H1 (cell line): Measurements from ENCODE around the gene GTF2H3. TPM values are rescaled to one million over a fixed set of nuclear protein-coding genes. Genes with fewer than 3 reads are reported as not detected.

ENCODE experiments used
- CTCF ChIA-PET: fragments of 300-600 bp; sonication (Branson Sonifier 250); formaldehyde crosslinking; loops from one replicate; lab custom pipeline; 2021; ENCODE audit not compliant: partially characterized antibody; lab: Charles Lee
- POLR2A ChIA-PET: fragments of 300-600 bp; sonication (Branson Sonifier 250); formaldehyde crosslinking; loops from one replicate; lab custom pipeline; 2021; ENCODE audit warnings: inconsistent platforms; ENCODE audit not compliant: partially characterized antibody; lab: Charles Lee
- DNase-seq, 2 experiments: peaks; one replicate each; pipeline versions ENCODE4 v3.0.0 to v3.0.0-alpha.2; 2010 to 2022; ENCODE audit warnings: low spot score in 2 of 2, low read depth in 1 of 2, mixed read lengths in 1 of 2
- FAIRE-seq: peaks from 2 replicates; lab custom pipeline; 2011; peaks lifted over from hg19 to GRCh38; lab: Jason Lieb, UNC
- H2AFZ ChIP-seq: 2 replicates; pipeline ENCODE4 v1.8.1; 2012; ENCODE audit warnings: low read length, inconsistent platforms
- H2AK5ac ChIP-seq: 2 replicates; pipeline ENCODE4 v1.6.1; 2013; ENCODE audit warnings: low read depth, low read length
- H2BK120ac ChIP-seq: replicated peaks from 2 replicates; pipeline ENCODE3; 2013; ENCODE audit warnings: low read depth, low read length, inconsistent platforms
- H2BK12ac ChIP-seq: 2 replicates; pipeline ENCODE4 v1.6.1; 2013; ENCODE audit warnings: low read depth, low read length
- H2BK15ac ChIP-seq: 2 replicates; pipeline ENCODE4 v1.6.1; 2013; ENCODE audit warnings: low read length
- H2BK20ac ChIP-seq: 2 replicates; pipeline ENCODE4 v1.6.1; 2013; ENCODE audit warnings: low read length
- H2BK5ac ChIP-seq: 2 replicates; pipeline ENCODE4 v1.6.1; 2013; ENCODE audit warnings: low read depth, low read length
- H3K14ac ChIP-seq: 2 replicates; pipeline ENCODE4 v1.6.1; 2013; ENCODE audit warnings: inconsistent platforms; ENCODE audit not compliant: insufficient read length
- H3K18ac ChIP-seq: 2 replicates; pipeline ENCODE4 v1.6.1; 2013; ENCODE audit warnings: low read length; ENCODE audit errors: extremely low read depth
- H3K23ac ChIP-seq: 2 replicates; pipeline ENCODE4 v1.6.1; 2013; ENCODE audit warnings: inconsistent platforms; ENCODE audit not compliant: insufficient read length
- H3K23me2 ChIP-seq: 2 replicates; pipeline ENCODE4 v1.6.1; 2013; ENCODE audit warnings: low read depth, low read length
- H3K27ac ChIP-seq: 2 replicates; pipeline ENCODE4 v1.6.1; 2011; ENCODE audit warnings: low read depth, low read length, inconsistent platforms
- H3K27me3 ChIP-seq, 4 experiments: replicated peaks in 1 of 4; 1 replicate in 1 of 4; 2 replicates in 3 of 4; pipeline versions ENCODE4 v1.6.1 to v1.8.1; 2011 to 2013; ENCODE audit warnings: low read length in 3 of 4, mild to moderate bottlenecking in 3 of 4, inconsistent platforms in 2 of 4, mixed read lengths in 2 of 4, moderate library complexity in 1 of 4; ENCODE audit not compliant: control insufficient read depth in 3 of 4, insufficient read depth in 3 of 4; ENCODE audit errors: extremely low read depth in 1 of 4
- H3K36me3 ChIP-seq, 4 experiments: 2 replicates each; pipeline versions ENCODE4 v1.6.1 to v1.8.1; 2011 to 2013; ENCODE audit warnings: mild to moderate bottlenecking in 4 of 4, low read length in 3 of 4, moderate library complexity in 2 of 4, control low read depth in 1 of 4, inconsistent platforms in 1 of 4; ENCODE audit not compliant: insufficient read depth in 4 of 4, control insufficient read depth in 2 of 4
- H3K4ac ChIP-seq: replicated peaks from 2 replicates; pipeline ENCODE3; 2013; ENCODE audit warnings: low read length, low read depth, mixed read lengths, inconsistent platforms; ENCODE audit not compliant: insufficient read length
- H3K4me1 ChIP-seq, 4 experiments: replicated peaks in 1 of 4; 1 replicate in 1 of 4; 2 replicates in 3 of 4; pipeline versions ENCODE4 v1.6.1 to v1.8.1; 2011 to 2013; ENCODE audit warnings: low read length in 3 of 4, inconsistent platforms in 2 of 4, mixed read lengths in 1 of 4; ENCODE audit not compliant: insufficient read depth in 4 of 4, control insufficient read depth in 3 of 4
- H3K4me2 ChIP-seq, 2 experiments: 2 replicates each; pipeline versions ENCODE4 v1.6.1 to v1.8.1; 2011 to 2013; ENCODE audit warnings: low read depth in 2 of 2, low read length in 2 of 2, control low read depth in 1 of 2, inconsistent platforms in 1 of 2, mild to moderate bottlenecking in 1 of 2; ENCODE audit not compliant: insufficient read depth in 1 of 2
- H3K4me3 ChIP-seq, 4 experiments: fragments of 200-600, 300-600 bp in 1 of 4; sonication (generic), shearing (Covaris generic), sonication (Bioruptor Twin) in 1 of 4; 2 replicates each; pipeline versions ENCODE4 v1.5.1 to v1.8.1; 2011 to 2016; ENCODE audit warnings: low read length in 4 of 4, low read depth in 3 of 4, control low read depth in 2 of 4, inconsistent platforms in 2 of 4, mild to moderate bottlenecking in 2 of 4, mixed read lengths in 1 of 4, moderate library complexity in 1 of 4; ENCODE audit not compliant: insufficient read depth in 2 of 4; ENCODE audit errors: extremely low read depth in 1 of 4
- H3K56ac ChIP-seq: replicated peaks from 2 replicates; pipeline ENCODE3; 2013; ENCODE audit warnings: low read depth, mild to moderate bottlenecking, mixed read lengths, low read length, inconsistent platforms; ENCODE audit not compliant: insufficient read length
- H3K79me1 ChIP-seq: 2 replicates; pipeline ENCODE4 v1.6.1; 2013; ENCODE audit warnings: low read depth, low read length, control low read depth
- H3K79me2 ChIP-seq, 2 experiments: 2 replicates each; pipeline versions ENCODE4 v1.6.1 to v1.8.1; 2012 to 2013; ENCODE audit warnings: low read length in 2 of 2, mild to moderate bottlenecking in 2 of 2, inconsistent platforms in 1 of 2; ENCODE audit not compliant: insufficient read depth in 2 of 2, control insufficient read depth in 1 of 2
- H3K9ac ChIP-seq, 4 experiments: replicated peaks in 1 of 4; 1 replicate in 1 of 4; 2 replicates in 3 of 4; pipeline versions ENCODE4 v1.6.1 to v1.8.1; 2011 to 2013; ENCODE audit warnings: low read depth in 3 of 4, low read length in 3 of 4, control low read depth in 2 of 4, mild to moderate bottlenecking in 2 of 4, moderate library complexity in 2 of 4, inconsistent platforms in 1 of 4; ENCODE audit errors: extremely low read depth in 1 of 4
- H3K9me3 ChIP-seq, 2 experiments: 2 replicates each; pipeline versions ENCODE4 v1.6.1 to v1.8.1; 2012 to 2013; ENCODE audit warnings: mild to moderate bottlenecking in 2 of 2, moderate library complexity in 2 of 2, control low read depth in 1 of 2, inconsistent platforms in 1 of 2, low read depth in 1 of 2, low read length in 1 of 2, mixed read lengths in 1 of 2; ENCODE audit not compliant: insufficient read depth in 2 of 2
- H4K20me1 ChIP-seq, 2 experiments: replicated peaks in 1 of 2; 2 replicates each; pipeline versions ENCODE3 to v1.8.1; 2011 to 2013; ENCODE audit warnings: inconsistent platforms in 2 of 2, low read length in 2 of 2, mild to moderate bottlenecking in 1 of 2; ENCODE audit not compliant: insufficient read depth in 2 of 2, control insufficient read depth in 1 of 2
- H4K5ac ChIP-seq: 2 replicates; pipeline ENCODE4 v1.6.1; 2013; ENCODE audit warnings: low read length, low read depth, mixed read lengths, inconsistent platforms; ENCODE audit not compliant: insufficient read length
- H4K8ac ChIP-seq: 2 replicates; pipeline ENCODE4 v1.8.0; 2013; ENCODE audit warnings: mild to moderate bottlenecking, moderate library complexity, low read length, inconsistent platforms; ENCODE audit not compliant: insufficient read depth; ENCODE audit errors: extremely low read depth
- H4K91ac ChIP-seq: replicated peaks from 2 replicates; pipeline ENCODE3; 2013; ENCODE audit warnings: low read length, mixed read lengths, inconsistent platforms; ENCODE audit not compliant: insufficient read length
- BACH1 ChIP-seq: IDR thresholded peaks from 2 replicates; pipeline ENCODE4 v1.6.1; 2012; ENCODE audit warnings: low read length, improper control_type of control experiment
- BRCA1 ChIP-seq: IDR thresholded peaks from 2 replicates; pipeline ENCODE4 v1.6.1; 2012; ENCODE audit warnings: low read depth, low read length, improper control_type of control experiment
- CEBPB ChIP-seq: IDR thresholded peaks from 2 replicates; pipeline ENCODE4 v1.6.1; 2012; ENCODE audit warnings: low read depth, low read length
- EZH2 ChIP-seq: fragments of 200-600 bp; sonication (generic); IDR thresholded peaks from 2 replicates; pipeline ENCODE4 v1.7.1; 2012; ENCODE audit warnings: low read depth, mild to moderate bottlenecking, moderate library complexity, low read length, inconsistent platforms; ENCODE audit not compliant: severe bottlenecking
- JUN ChIP-seq: IDR thresholded peaks from 2 replicates; pipeline ENCODE4 v1.6.1; 2011; ENCODE audit warnings: low read depth, mild to moderate bottlenecking, improper control_type of control experiment, low read length
- KDM4A ChIP-seq: IDR thresholded peaks from one replicate; pipeline ENCODE4 v1.7.1; 2012; ENCODE audit warnings: low read depth, mild to moderate bottlenecking, moderate library complexity, low read length, inconsistent platforms; ENCODE audit not compliant: severe bottlenecking
- POLR2A ChIP-seq, 2 experiments: IDR thresholded peaks; 1 replicate in 1 of 2; 2 replicates in 1 of 2; pipeline ENCODE4 v1.6.1; 2011; ENCODE audit warnings: low read depth in 2 of 2, low read length in 2 of 2, mild to moderate bottlenecking in 2 of 2; ENCODE audit errors: control extremely low read depth in 1 of 2
- RNF2 ChIP-seq: fragments of 200-900, 300-1000 bp; sonication (generic); IDR thresholded peaks from 2 replicates; pipeline ENCODE4 v1.7.1; 2016; ENCODE audit warnings: borderline replicate concordance, low read depth, mild to moderate bottlenecking, antibody characterized with exemption, low read length; ENCODE audit not compliant: poor library complexity, severe bottlenecking; ENCODE audit errors: missing control alignments
- RXRA ChIP-seq: IDR thresholded peaks from 2 replicates; pipeline ENCODE4 v1.6.1; 2011; ENCODE audit warnings: low read depth, mild to moderate bottlenecking, low read length, moderate library complexity; ENCODE audit not compliant: insufficient read depth
- SIX5 ChIP-seq: IDR thresholded peaks from 2 replicates; pipeline ENCODE4 v1.6.1; 2011; ENCODE audit warnings: mild to moderate bottlenecking, low read depth, low read length
- SP2 ChIP-seq: IDR thresholded peaks from 2 replicates; pipeline ENCODE4 v1.6.1; 2012; ENCODE audit warnings: mild to moderate bottlenecking, low read length, inconsistent platforms
- YY1 ChIP-seq: IDR thresholded peaks from 2 replicates; pipeline ENCODE4 v1.6.1; 2011; ENCODE audit warnings: low read depth, mild to moderate bottlenecking, low read length
- WGBS, 2 experiments: shearing (Covaris generic) in 1 of 2; methylation state at CpG; one replicate each; pipeline versions ENCODE4 v1.1.6 to v1.1.7; 2013 to 2015; ENCODE audit warnings: low lambda C conversion rate in 2 of 2, mixed read lengths in 2 of 2, inconsistent platforms in 1 of 2, low coverage in 1 of 2, missing lambda C conversion rate in 1 of 2; ENCODE audit not compliant: insufficient replicate concordance in 2 of 2, insufficient coverage in 1 of 2, insufficient read length in 1 of 2; ENCODE audit errors: extremely low coverage in 1 of 2, missing lambda C conversion rate in 1 of 2; 5-methylcytosine and 5-hydroxymethylcytosine counted together
- polyA plus RNA-seq, 7 experiments: library from polyadenylated mRNA; depleted of rRNA in 3 of 7; stranded (reverse) in 5 of 7; unstranded in 2 of 7; fragments of >200 nt in 5 of 7; fragments of 200-250 nt in 2 of 7; gene quantifications; 1 replicate in 5 of 7; 2 replicates in 1 of 7; 4 replicates in 1 of 7; pipeline versions ENCODE4 v1.2.1 to v1.2.3, GENCODE V29; 2011 to 2013; ENCODE audit warnings: missing spikeins in 2 of 7, mixed read lengths in 2 of 7
- total RNA-seq: library from RNA; stranded (reverse); fragmentation: NEBNext Ultra II Directional; extraction: Animal tissue kit (Norgen Biotek cat#: 25700); gene quantifications from 2 replicates; pipeline ENCODE4 v1.2.1, GENCODE V29; 2021
- TF ChIP-seq, protein P1 (sequence below): IDR thresholded peaks from 2 replicates; pipeline ENCODE4 v1.6.1; 2012; ENCODE audit warnings: inconsistent platforms
- TF ChIP-seq, protein P2 (sequence below): IDR thresholded peaks from 2 replicates; pipeline ENCODE4 v1.6.1; 2012; ENCODE audit warnings: inconsistent platforms

Gene GTF2H3
- total and polyA plus RNA-seq, 2 of the 8 experiments (the other 6 are each of a cell fraction or from before 2014, with no cell fraction given): 21.0 to 32.1 TPM

DNA sequence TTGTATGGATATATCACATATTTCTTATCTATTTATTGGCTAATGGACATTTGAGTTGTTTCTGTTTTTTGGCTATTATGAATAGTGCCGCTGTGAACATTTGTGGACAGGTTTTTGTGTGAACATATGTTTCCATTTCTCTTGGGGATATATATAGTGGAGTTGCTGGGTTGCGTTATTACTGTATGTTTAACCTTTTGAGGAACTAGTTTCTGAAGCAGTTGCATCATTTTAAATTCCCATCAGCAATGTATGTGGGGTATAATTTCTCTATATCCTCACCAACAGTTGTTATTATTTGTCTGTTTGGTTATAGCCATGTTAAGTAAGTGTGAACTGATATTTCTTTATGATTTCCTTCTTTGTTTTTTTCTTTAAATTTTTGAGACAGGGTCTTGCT, 48.0 kb downstream of the GTF2H3 start:
- 81% methylated on average over 2 of the region's 2 CpGs; no CpG with 5 or more reads in 1 of the 2 experiments for WGBS, 2 experiments
- no peak overlapping the region for H4K5ac ChIP-seq
- no peak overlapping the region for H2BK5ac ChIP-seq
- no peak overlapping the region for H3K27ac ChIP-seq
- H3K9ac ChIP-seq: no peak overlapping the region
- FAIRE-seq (no peak), DNase-seq (no peak)
- H3K27me3 ChIP-seq: no peaks in the 10 kb centered on the region
- no peak overlapping the region for H3K14ac ChIP-seq
- no peaks in the 10 kb centered on the region for H3K9me3 ChIP-seq
- no peak overlapping the region for H3K4me2 ChIP-seq
- no peaks in the 10 kb centered on the region for H3K79me1 ChIP-seq
- H3K56ac ChIP-seq: no peak overlapping the region
- no peak overlapping the region for H2BK20ac ChIP-seq
- no peaks in the 10 kb centered on the region for H3K79me2 ChIP-seq
- CTCF ChIA-PET: no interaction called here
- H4K91ac ChIP-seq: no peak overlapping the region
- no peak overlapping the region for H3K23ac ChIP-seq
- H3K18ac ChIP-seq: no peak overlapping the region
- POLR2A ChIA-PET: interaction anchor here (1.3 kb wide), 1 partner anchor 9 kb away, joined by 3 read pairs; no protein-coding TSS in a partner anchor
- no peak overlapping the region for H4K8ac ChIP-seq
- H2AK5ac ChIP-seq: no peak overlapping the region
- no peak overlapping the region for H2AFZ ChIP-seq
- no peak overlapping the region for H3K4ac ChIP-seq
- TF ChIP-seq RXRA (no peak), POLR2A (IDR thresholded peaks at IDR 0.05; ENCODE audit: control extremely low read depth in 1 of 2, low read depth in 2 of 2, low read length in 2 of 2) (no peak), CEBPB (no peak), EZH2 (no peak), SIX5 (no peak), YY1 (no peak), BRCA1 (no peak), BACH1 (no peak), SP2 (no peak), RNF2 (no peak), KDM4A (no peak), JUN (no peak)
- TF ChIP-seq, protein P1, sequence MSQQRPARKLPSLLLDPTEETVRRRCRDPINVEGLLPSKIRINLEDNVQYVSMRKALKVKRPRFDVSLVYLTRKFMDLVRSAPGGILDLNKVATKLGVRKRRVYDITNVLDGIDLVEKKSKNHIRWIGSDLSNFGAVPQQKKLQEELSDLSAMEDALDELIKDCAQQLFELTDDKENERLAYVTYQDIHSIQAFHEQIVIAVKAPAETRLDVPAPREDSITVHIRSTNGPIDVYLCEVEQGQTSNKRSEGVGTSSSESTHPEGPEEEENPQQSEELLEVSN: no peak
- TF ChIP-seq, protein P2, sequence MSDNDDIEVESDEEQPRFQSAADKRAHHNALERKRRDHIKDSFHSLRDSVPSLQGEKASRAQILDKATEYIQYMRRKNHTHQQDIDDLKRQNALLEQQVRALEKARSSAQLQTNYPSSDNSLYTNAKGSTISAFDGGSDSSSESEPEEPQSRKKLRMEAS: no peak
- no peaks in the 10 kb centered on the region; a peak in 1 of 8 replicates for H3K36me3 ChIP-seq
- no peak overlapping the region for H2BK120ac ChIP-seq
- H2BK12ac ChIP-seq: no peak overlapping the region
- no peak overlapping the region for H3K4me3 ChIP-seq
- H4K20me1 ChIP-seq: peaks cover 0 to 2% of the 10 kb centered on the region in 2 experiments
- no peaks in the 10 kb centered on the region for H3K23me2 ChIP-seq
- H2BK15ac ChIP-seq: no peak overlapping the region
- H3K4me1 ChIP-seq: no peaks in the 10 kb centered on the region
